GM06990 (cell line): ENCODE measurements around the gene TMEM80.
"Not testable (repeated sequence)": the region's sequence is repeated elsewhere in the genome, so short reads cannot be mapped to it uniquely, and the experiment has no call there.

ENCODE experiments used
- DNase-seq: peaks from one replicate; pipeline ENCODE4 v3.0.0-alpha.2; 2011; ENCODE audit not compliant: insufficient read length; ENCODE audit errors: extremely low read depth
- H3K27me3 ChIP-seq: replicated peaks from 2 replicates; pipeline ENCODE4 v1.6.0; 2011; ENCODE audit warnings: low read length; ENCODE audit not compliant: control insufficient read depth, insufficient read depth
- H3K36me3 ChIP-seq: 2 replicates; pipeline ENCODE4 v1.5.1; 2011; ENCODE audit warnings: low read length; ENCODE audit not compliant: control insufficient read depth, insufficient read depth
- H3K4me3 ChIP-seq: replicated peaks from 2 replicates; pipeline ENCODE4 v1.5.1; 2011; ENCODE audit warnings: low read depth, mild to moderate bottlenecking, control low read depth, low read length
- TF ChIP-seq, protein P1 (sequence below): IDR thresholded peaks from 2 replicates; pipeline ENCODE4 v1.5.1; 2011; ENCODE audit warnings: low read length, control low read depth, mild to moderate bottlenecking, inconsistent platforms; ENCODE audit not compliant: insufficient read depth, poor library complexity, severe bottlenecking

TMEM80 gene

DNA sequence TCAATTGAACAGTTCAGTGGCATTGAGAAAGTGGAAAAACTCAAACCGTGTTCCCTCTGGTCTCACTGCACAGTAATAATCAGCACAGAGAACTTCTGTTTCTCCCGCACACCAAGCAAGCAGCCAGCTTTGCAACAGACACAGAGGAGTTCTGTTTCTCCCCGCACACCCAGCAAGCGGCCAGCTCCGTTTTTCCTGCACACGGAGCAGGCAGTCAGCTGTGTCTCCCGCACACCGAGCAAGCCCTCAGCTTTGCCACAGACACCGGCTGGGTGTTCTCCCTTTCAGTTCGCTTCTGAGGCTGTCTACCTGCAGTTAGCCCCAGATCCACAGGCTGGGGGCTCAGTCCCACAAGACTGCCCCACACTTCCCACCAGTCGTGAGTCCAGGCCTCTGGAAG lies 41.8 kb downstream of the TMEM80 start:
- no peak for DNase-seq
- Histone ChIP-seq H3K4me3 (no peak overlapping the region), H3K27me3 (no peaks in the 10 kb centered on the region), H3K36me3 (no peaks in the 10 kb centered on the region)
- TF ChIP-seq, protein P1, sequence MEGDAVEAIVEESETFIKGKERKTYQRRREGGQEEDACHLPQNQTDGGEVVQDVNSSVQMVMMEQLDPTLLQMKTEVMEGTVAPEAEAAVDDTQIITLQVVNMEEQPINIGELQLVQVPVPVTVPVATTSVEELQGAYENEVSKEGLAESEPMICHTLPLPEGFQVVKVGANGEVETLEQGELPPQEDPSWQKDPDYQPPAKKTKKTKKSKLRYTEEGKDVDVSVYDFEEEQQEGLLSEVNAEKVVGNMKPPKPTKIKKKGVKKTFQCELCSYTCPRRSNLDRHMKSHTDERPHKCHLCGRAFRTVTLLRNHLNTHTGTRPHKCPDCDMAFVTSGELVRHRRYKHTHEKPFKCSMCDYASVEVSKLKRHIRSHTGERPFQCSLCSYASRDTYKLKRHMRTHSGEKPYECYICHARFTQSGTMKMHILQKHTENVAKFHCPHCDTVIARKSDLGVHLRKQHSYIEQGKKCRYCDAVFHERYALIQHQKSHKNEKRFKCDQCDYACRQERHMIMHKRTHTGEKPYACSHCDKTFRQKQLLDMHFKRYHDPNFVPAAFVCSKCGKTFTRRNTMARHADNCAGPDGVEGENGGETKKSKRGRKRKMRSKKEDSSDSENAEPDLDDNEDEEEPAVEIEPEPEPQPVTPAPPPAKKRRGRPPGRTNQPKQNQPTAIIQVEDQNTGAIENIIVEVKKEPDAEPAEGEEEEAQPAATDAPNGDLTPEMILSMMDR: no peak

- DNase-seq, H3K4me3 ChIP-seq, H3K27me3 ChIP-seq, H3K36me3 ChIP-seq: not testable (repeated sequence)
These were observed 42.3 kb downstream of the TMEM80 start for GRCh38 chr11:737899-738298.

- TF ChIP-seq, protein P1: no peak
- DNase-seq: no peak
These were observed 46.5 kb downstream of the TMEM80 start for GRCh38 chr11:742156-742546.

GRCh38 chr11:742571-743201 lies 47.1 kb downstream of the TMEM80 start:
- H3K27me3 ChIP-seq: no peaks in the 10 kb centered on the region
- TF ChIP-seq, protein P1: no peak
- no peak overlapping the region for H3K4me3 ChIP-seq
- H3K36me3 ChIP-seq: no peaks in the 10 kb centered on the region
- DNase-seq: no peak

More at GRCh38 chr11:742156-742546, 46.5 kb downstream of the TMEM80 start:
- H3K27me3 ChIP-seq: no peaks in the 10 kb centered on the region
- H3K36me3 ChIP-seq: no peaks in the 10 kb centered on the region
- no peak overlapping the region for H3K4me3 ChIP-seq

DNA sequence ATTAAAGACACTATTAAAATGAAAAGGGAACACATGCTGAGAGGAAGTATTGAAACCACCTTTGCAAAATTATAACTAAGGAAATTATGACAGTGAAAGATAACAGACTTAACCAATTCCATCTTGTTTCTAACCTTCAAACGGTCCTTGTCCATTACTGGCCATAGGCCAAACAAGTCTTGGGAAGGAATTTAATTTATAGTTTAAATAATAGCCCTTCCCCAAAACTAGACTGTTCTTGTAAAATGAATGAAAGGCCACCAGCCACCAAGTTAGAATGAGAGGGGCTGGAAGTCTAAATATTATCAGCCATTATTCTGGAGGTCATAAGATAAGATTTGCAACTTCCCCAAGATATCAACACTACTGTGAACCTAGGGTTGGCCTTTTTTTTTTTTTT lies 49.8 kb downstream of the TMEM80 start:
- no peaks in the 10 kb centered on the region for H3K36me3 ChIP-seq
- no peak for DNase-seq
- no peaks in the 10 kb centered on the region for H3K27me3 ChIP-seq
- no peak overlapping the region for H3K4me3 ChIP-seq
- TF ChIP-seq, protein P1: no peak

DNA sequence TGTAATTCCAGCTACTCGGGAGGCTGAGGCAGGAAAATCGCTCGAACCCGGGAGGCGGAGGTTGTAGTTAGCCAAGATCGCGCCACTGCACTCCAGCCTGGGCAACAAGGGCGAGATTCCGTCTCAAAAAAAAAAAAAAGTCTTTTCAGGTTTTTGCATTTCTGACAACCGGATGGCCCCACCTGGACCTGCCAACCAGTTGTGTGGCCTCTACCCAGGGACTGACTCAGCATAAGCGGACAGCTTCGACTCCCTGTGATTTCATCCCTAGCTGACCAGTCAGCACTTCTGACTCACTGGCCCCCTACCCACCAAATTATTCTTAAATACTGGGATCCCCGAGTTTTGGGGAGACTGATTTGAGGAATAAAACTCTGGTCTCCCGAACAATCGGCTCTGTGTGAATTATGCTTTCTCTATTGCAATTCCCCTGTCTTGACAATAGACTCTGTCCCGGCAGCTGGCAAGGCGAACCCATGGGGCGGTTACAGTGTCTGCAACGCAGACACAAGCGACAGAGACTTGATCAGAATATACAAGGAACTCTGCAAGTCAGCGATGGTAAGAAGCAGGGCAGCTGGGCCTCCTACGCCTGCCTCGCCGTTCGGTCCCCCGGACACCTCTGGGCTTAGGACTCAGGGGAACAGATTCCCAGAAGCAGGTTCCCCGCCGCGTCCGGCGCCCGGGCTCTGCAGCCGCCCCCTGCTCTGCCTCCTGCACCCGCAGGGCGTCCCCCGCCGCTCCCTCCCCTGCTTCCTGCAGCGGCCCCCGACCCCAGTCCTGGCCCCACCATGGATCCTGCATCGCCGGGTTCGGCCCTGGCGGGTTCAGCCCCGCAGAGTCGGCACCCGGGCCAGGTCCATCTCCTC lies 50.9 kb downstream of the TMEM80 start:
- TF ChIP-seq, protein P1: no peak
- Histone ChIP-seq H3K27me3 (no peaks in the 10 kb centered on the region), H3K36me3 (no peaks in the 10 kb centered on the region; the same call in 1 of the 2 replicates), H3K4me3 (peak overlapping the region; percentile 73)
- DNase-seq: no peak
